Upper lobe of right lung (tissue), 1 donor: Measurements from ENCODE around the gene CTF1. TPM values are rescaled to one million over a fixed set of nuclear protein-coding genes. Genes with fewer than 3 reads are reported as not detected.
"Not testable (repeated sequence)": the region's sequence is repeated elsewhere in the genome, so short reads cannot be mapped to it uniquely, and the experiment has no call there.

Source experiments
- ATAC-seq: fragments of 200-7000 bp; cut with Tn5 transposase; one replicate; pipeline ENCODE4 v1.9.1; 2020; ENCODE audit warnings: mild to moderate bottlenecking, moderate library complexity
- DNase-seq: peaks from one replicate; pipeline ENCODE4 v3.0.0-alpha.2; 2020
- H3K27ac ChIP-seq: fragments of 200-600 bp; one replicate; pipeline ENCODE4 v1.8.0; 2022
- H3K27me3 ChIP-seq: fragments of 200-600 bp; one replicate; pipeline ENCODE4 v1.8.0; 2022; ENCODE audit warnings: mild to moderate bottlenecking
- H3K36me3 ChIP-seq: fragments of 200-600 bp; one replicate; pipeline ENCODE4 v1.8.0; 2022
- H3K4me1 ChIP-seq: fragments of 200-600 bp; one replicate; pipeline ENCODE4 v1.8.0; 2022
- H3K4me3 ChIP-seq: fragments of 200-600 bp; one replicate; pipeline ENCODE4 v1.8.0; 2022; ENCODE audit warnings: mild to moderate bottlenecking
- H3K9me3 ChIP-seq: fragments of 200-600 bp; one replicate; pipeline ENCODE4 v1.8.0; 2022
- CTCF ChIP-seq: fragments of 200-600 bp; IDR thresholded peaks from one replicate; pipeline ENCODE4 v1.8.0; 2022; ENCODE audit warnings: antibody characterized with exemption
- intact Hi-C: fragments of 100-400 bp; cut with DNase I; formaldehyde crosslinking; loops from one replicate; pipeline ENCODE4 v1.11.0; 2022
- total RNA-seq: library from RNA; stranded (reverse); fragmentation: NEBNext Ultra II Directional; extraction: Animal tissue kit (Norgen Biotek cat#: 25700); gene quantifications from one replicate; pipeline ENCODE4 v1.2.1, GENCODE V29; 2021
- donor health status: DM: no; HTN: yes; CAD: no; lungs with severe emphysema.

Gene CTF1
- total RNA-seq, 1 donor from 2014 or later, result 9.3 TPM

GRCh38 chr16:30858829-30859423 is 37.5 kb upstream of the CTF1 start:
- H3K36me3 ChIP-seq, result no peaks in the 10 kb centered on the region
- intact Hi-C loops, result no loop called here
- no peaks in the 10 kb centered on the region for H3K27me3 ChIP-seq
- H3K27ac ChIP-seq, result no peak overlapping the region
- H3K4me3 ChIP-seq, result no peak overlapping the region
- no peaks in the 10 kb centered on the region for H3K9me3 ChIP-seq
- ATAC-seq, result no peak
- TF ChIP-seq CTCF, result no peak
- no peaks in the 10 kb centered on the region for H3K4me1 ChIP-seq
- DNase-seq, result no peak

- H3K4me1 ChIP-seq, intact Hi-C loops, ATAC-seq, DNase-seq, H3K27me3 ChIP-seq, H3K4me3 ChIP-seq, H3K36me3 ChIP-seq, H3K27ac ChIP-seq, H3K9me3 ChIP-seq: not testable (repeated sequence)
Measured at GRCh38 chr16:30860729-30861128, 35.7 kb upstream of the CTF1 start.

GRCh38 chr16:30863178-30863577 is 33.2 kb upstream of the CTF1 start:
- ATAC-seq, H3K27ac ChIP-seq, H3K9me3 ChIP-seq, DNase-seq, H3K4me3 ChIP-seq, H3K27me3 ChIP-seq, intact Hi-C loops, H3K4me1 ChIP-seq, H3K36me3 ChIP-seq: not testable (repeated sequence)

- intact Hi-C loops, result no loop called here
- Histone ChIP-seq H3K27me3 (no peaks in the 10 kb centered on the region), H3K36me3 (no peaks in the 10 kb centered on the region), H3K4me3 (no peak overlapping the region), H3K9me3 (no peaks in the 10 kb centered on the region), H3K27ac (no peak overlapping the region), H3K4me1 (no peaks in the 10 kb centered on the region)
- no peak for ATAC-seq
- no peak for DNase-seq
- TF ChIP-seq CTCF, result no peak
Measured at GRCh38 chr16:30866031-30866430, 30.4 kb upstream of the CTF1 start.

- no peak overlapping the region for H3K27ac ChIP-seq
- intact Hi-C loops, result no loop called here
Measured at GRCh38 chr16:30867747-30868146, 28.7 kb upstream of the CTF1 start.

GRCh38 chr16:30870904-30871303 is 25.5 kb upstream of the CTF1 start:
- Histone ChIP-seq H3K9me3 (no peaks in the 10 kb centered on the region), H3K36me3 (no peaks in the 10 kb centered on the region), H3K4me3 (no peak overlapping the region), H3K27ac (no peak overlapping the region), H3K4me1 (peaks cover 5% of the 10 kb centered on the region), H3K27me3 (no peaks in the 10 kb centered on the region)
- DNase-seq (no peak), ATAC-seq (no peak)
- intact Hi-C loops, result no loop called here
- no peak for TF ChIP-seq CTCF

More at GRCh38 chr16:30867747-30868146, 28.7 kb upstream of the CTF1 start:
- no peaks in the 10 kb centered on the region for H3K27me3 ChIP-seq
- H3K36me3 ChIP-seq, result no peaks in the 10 kb centered on the region
- no peaks in the 10 kb centered on the region for H3K4me1 ChIP-seq
- TF ChIP-seq CTCF, result no peak
- ATAC-seq, result no peak
- H3K9me3 ChIP-seq, result no peaks in the 10 kb centered on the region
- no peak for DNase-seq
- H3K4me3 ChIP-seq, result no peak overlapping the region
